Brain microvascular endothelial cell (primary cell): ENCODE results near the gene CLTC.

Source experiments
- DNase-seq: peaks from one replicate; pipeline ENCODE4 v3.0.0-alpha.2; 2020
- H3K27ac ChIP-seq: fragments of 250-450 bp; sonication (Bioruptor Pico); 2 replicates; pipeline ENCODE4 v1.5.1; 2020; ENCODE audit warnings: mild to moderate bottlenecking, moderate library complexity
- H3K27me3 ChIP-seq: fragments of 250-450 bp; sonication (Bioruptor Pico); replicated peaks from 2 replicates; pipeline ENCODE4 v1.5.1; 2020; ENCODE audit warnings: mild to moderate bottlenecking
- H3K36me3 ChIP-seq: fragments of 250-450 bp; sonication (Bioruptor Pico); replicated peaks from 2 replicates; pipeline ENCODE4 v1.5.1; 2020; ENCODE audit warnings: mild to moderate bottlenecking
- H3K4me3 ChIP-seq: 2 replicates; pipeline ENCODE4 v1.5.1; 2011; ENCODE audit warnings: low read depth, mild to moderate bottlenecking, control low read depth, low read length, moderate library complexity
- CTCF ChIP-seq: IDR thresholded peaks from 2 replicates; pipeline ENCODE4 v1.5.1; 2011; ENCODE audit warnings: low read depth, mild to moderate bottlenecking, moderate library complexity, low read length, control low read depth, inconsistent platforms; ENCODE audit errors: missing control alignments
- in situ Hi-C: cut with HindIII; loops from 2 replicates; pipeline ENCODE4 v1.10.0; 2017; ENCODE audit warnings: low sequenced_read_pairs, low pct_ligation_motif_present

Gene CLTC

GRCh38 chr17:59698143-59698542, 78.4 kb downstream of the CLTC start:
- in situ Hi-C loops: no loop called here
- Histone ChIP-seq H3K27me3 (no peaks in the 10 kb centered on the region), H3K27ac (no peak overlapping the region), H3K4me3 (no peak overlapping the region), H3K36me3 (peaks cover 64% of the 10 kb centered on the region)
- no peak for TF ChIP-seq CTCF
- no peak for DNase-seq

- Histone ChIP-seq H3K4me3 (no peak overlapping the region), H3K27ac (no peak overlapping the region), H3K27me3 (no peaks in the 10 kb centered on the region), H3K36me3 (peaks cover 55% of the 10 kb centered on the region)
- no peak for TF ChIP-seq CTCF
- DNase-seq: no peak
- in situ Hi-C loops: no loop called here
These were observed 79.5 kb downstream of the CLTC start for GRCh38 chr17:59699218-59699617.

GRCh38 chr17:59699786-59700185, 80.1 kb downstream of the CLTC start:
- in situ Hi-C loops: no loop called here
- H3K27ac ChIP-seq: no peak overlapping the region
- no peak for TF ChIP-seq CTCF

GRCh38 chr17:59702304-59702703, 82.6 kb downstream of the CLTC start:
- peaks cover 27% of the 10 kb centered on the region for H3K36me3 ChIP-seq
- TF ChIP-seq CTCF: no peak
- H3K27ac ChIP-seq: no peak overlapping the region
- DNase-seq: no peak
- no peak overlapping the region for H3K4me3 ChIP-seq
- H3K27me3 ChIP-seq: no peaks in the 10 kb centered on the region
- in situ Hi-C loops: no loop called here

More at GRCh38 chr17:59699786-59700185, 80.1 kb downstream of the CLTC start:
- DNase-seq: no peak
- peaks cover 51% of the 10 kb centered on the region for H3K36me3 ChIP-seq
- H3K4me3 ChIP-seq: no peak overlapping the region
- no peaks in the 10 kb centered on the region for H3K27me3 ChIP-seq

GRCh38 chr17:59707149-59707970, 87.7 kb downstream of the CLTC start, which contains the start of the genes PTRH2 and VMP1:
Gene PTRH2 (minus strand): TSS chr17:59707430. CDS start chr17:59697978, 9,452 bp downstream.
Gene VMP1 (plus strand): TSS chr17:59707654. CDS start chr17:59731447, 23,793 bp downstream.
- DNase-seq: peak; percentile 99
- in situ Hi-C loops: no loop called here
- no peak for TF ChIP-seq CTCF
- no peaks in the 10 kb centered on the region for H3K27me3 ChIP-seq
- no peaks in the 10 kb centered on the region for H3K36me3 ChIP-seq
- H3K27ac ChIP-seq: peak within 1 kb of the TSS; percentile 90
- H3K4me3 ChIP-seq: peak within 1 kb of the TSS; percentile 95
